Subcutaneous abdominal adipose tissue (tissue), 5 donors: Measurements from ENCODE around the gene SYNE2.
"Not testable (repeated sequence)": the region's sequence is repeated elsewhere in the genome, so short reads cannot be mapped to it uniquely, and the experiment has no call there.

Experiments used
- H3K27ac ChIP-seq: one replicate; pipeline ENCODE4 v1.7.0; 2013; ENCODE audit warnings: low read depth, mild to moderate bottlenecking, inconsistent platforms, low read length, moderate library complexity
- H3K27me3 ChIP-seq, 5 donors: one replicate each; pipeline ENCODE4 v1.7.0; 2013; ENCODE audit warnings: low read length in 5 of 5, inconsistent platforms in 1 of 5; ENCODE audit not compliant: control insufficient read depth in 5 of 5, insufficient read depth in 4 of 5
- H3K36me3 ChIP-seq, 5 donors: one replicate each; pipeline ENCODE4 v1.7.0; 2013; ENCODE audit warnings: low read length in 5 of 5; ENCODE audit not compliant: control insufficient read depth in 5 of 5, insufficient read depth in 5 of 5
- H3K4me1 ChIP-seq, 5 donors: one replicate each; pipeline ENCODE4 v1.7.0; 2013; ENCODE audit warnings: low read length in 5 of 5, mild to moderate bottlenecking in 3 of 5, moderate library complexity in 1 of 5; ENCODE audit not compliant: control insufficient read depth in 5 of 5, insufficient read depth in 5 of 5
- H3K4me3 ChIP-seq, 5 donors: one replicate each; pipeline ENCODE4 v1.7.0; 2013; ENCODE audit warnings: low read length in 5 of 5, low read depth in 1 of 5
- H3K9ac ChIP-seq, 5 donors: one replicate each; pipeline ENCODE4 v1.7.0; 2013; ENCODE audit warnings: low read length in 5 of 5, mild to moderate bottlenecking in 4 of 5, moderate library complexity in 3 of 5
- H3K9me3 ChIP-seq, 5 donors: one replicate each; pipeline ENCODE4 v1.7.0; 2013; ENCODE audit warnings: low read length in 5 of 5; ENCODE audit not compliant: control insufficient read depth in 5 of 5
- donor health status: healthy.
- donor health status: healthy.
- donor health status: healthy.
- donor health status: healthy.
- donor health status: healthy.

Gene SYNE2

DNA sequence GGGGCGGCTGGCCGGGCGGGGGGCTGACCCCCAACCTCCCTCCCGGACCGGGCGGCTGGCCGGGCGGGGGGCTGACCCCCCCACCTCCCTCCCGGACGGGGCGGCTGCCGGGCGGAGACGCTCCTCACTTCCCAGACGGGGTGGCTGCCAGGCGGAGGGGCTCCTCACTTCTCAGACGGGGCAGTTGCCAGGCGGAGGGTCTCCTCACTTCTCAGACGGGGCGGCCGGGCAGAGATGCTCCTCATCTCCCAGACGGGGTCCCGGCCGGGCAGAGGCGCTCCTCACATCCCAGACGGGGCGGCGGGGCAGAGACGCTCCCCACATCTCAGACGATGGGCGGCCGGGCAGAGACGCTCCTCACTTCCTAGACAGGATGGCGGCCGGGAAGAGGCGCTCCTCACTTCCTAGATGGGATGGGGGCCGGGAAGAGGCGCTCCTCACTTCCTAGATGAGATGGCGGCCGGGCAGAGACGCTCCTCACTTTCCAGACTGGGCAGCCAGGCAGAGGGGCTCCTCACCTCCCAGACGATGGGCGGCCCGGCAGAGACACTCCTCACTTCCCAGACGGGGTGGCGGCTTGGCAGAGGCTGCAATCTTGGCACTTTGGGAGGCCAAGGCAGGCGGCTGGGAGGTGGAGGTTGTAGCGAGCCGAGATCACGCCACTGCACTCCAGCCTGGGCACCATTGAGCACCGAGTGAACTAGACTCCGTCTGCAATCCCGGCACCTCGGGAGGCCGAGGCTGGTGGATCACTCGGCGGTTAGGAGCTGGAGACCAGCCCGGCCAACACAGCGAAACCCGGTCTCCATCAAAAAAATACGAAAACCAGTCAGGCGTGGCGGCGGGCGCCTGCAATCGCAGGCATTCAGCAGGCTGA, 185.3 kb downstream of the SYNE2 start:
- H3K36me3 ChIP-seq, H3K4me3 ChIP-seq, H3K27me3 ChIP-seq, H3K9ac ChIP-seq, H3K4me1 ChIP-seq, H3K27ac ChIP-seq, H3K9me3 ChIP-seq: not testable (repeated sequence)

GRCh38 chr14:64038841-64039542, 186.2 kb downstream of the SYNE2 start:
- no peak overlapping the region for H3K27ac ChIP-seq
- H3K36me3 ChIP-seq, result peaks cover 0 to 5% (median 0%) of the 10 kb centered on the region in 5 donors
- H3K4me3 ChIP-seq, result no peak overlapping the region
- H3K27me3 ChIP-seq, result no peaks in the 10 kb centered on the region
- H3K4me1 ChIP-seq, result no peaks in the 10 kb centered on the region
- no peak overlapping the region for H3K9ac ChIP-seq
- no peaks in the 10 kb centered on the region for H3K9me3 ChIP-seq

- H3K27ac ChIP-seq, result no peak overlapping the region
- peaks cover 0 to 6% (median 0%) of the 10 kb centered on the region in 5 donors for H3K36me3 ChIP-seq
- H3K9ac ChIP-seq, result no peak overlapping the region
- H3K4me3 ChIP-seq, result no peak overlapping the region
- no peaks in the 10 kb centered on the region for H3K27me3 ChIP-seq
- no peaks in the 10 kb centered on the region for H3K4me1 ChIP-seq
- H3K9me3 ChIP-seq, result no peaks in the 10 kb centered on the region
Measured at GRCh38 chr14:64040044-64040443, 187.2 kb downstream of the SYNE2 start.

- not testable (repeated sequence) for H3K9ac ChIP-seq, H3K27me3 ChIP-seq, H3K4me1 ChIP-seq, H3K9me3 ChIP-seq, H3K27ac ChIP-seq, H3K4me3 ChIP-seq
- peaks cover 0 to 15% (median 2%) of the 10 kb centered on the region in 5 donors for H3K36me3 ChIP-seq
Measured at GRCh38 chr14:64043296-64043695, 190.5 kb downstream of the SYNE2 start.

- Histone ChIP-seq H3K4me1 (no peaks in the 10 kb centered on the region), H3K36me3 (peaks cover 0 to 21% (median 9%) of the 10 kb centered on the region in 5 donors), H3K9ac (no peak overlapping the region), H3K9me3 (no peaks in the 10 kb centered on the region), H3K27me3 (no peaks in the 10 kb centered on the region), H3K27ac (no peak overlapping the region), H3K4me3 (no peak overlapping the region)
Measured at GRCh38 chr14:64045091-64045490, 192.3 kb downstream of the SYNE2 start.

GRCh38 chr14:64049616-64050381, 197.0 kb downstream of the SYNE2 start:
- Histone ChIP-seq H3K36me3 (peaks cover 9 to 23% (median 16%) of the 10 kb centered on the region in 5 donors), H3K9me3 (no peaks in the 10 kb centered on the region), H3K4me3 (no peak overlapping the region), H3K9ac (no peak overlapping the region), H3K27ac (no peak overlapping the region), H3K4me1 (no peaks in the 10 kb centered on the region), H3K27me3 (no peaks in the 10 kb centered on the region)

DNA sequence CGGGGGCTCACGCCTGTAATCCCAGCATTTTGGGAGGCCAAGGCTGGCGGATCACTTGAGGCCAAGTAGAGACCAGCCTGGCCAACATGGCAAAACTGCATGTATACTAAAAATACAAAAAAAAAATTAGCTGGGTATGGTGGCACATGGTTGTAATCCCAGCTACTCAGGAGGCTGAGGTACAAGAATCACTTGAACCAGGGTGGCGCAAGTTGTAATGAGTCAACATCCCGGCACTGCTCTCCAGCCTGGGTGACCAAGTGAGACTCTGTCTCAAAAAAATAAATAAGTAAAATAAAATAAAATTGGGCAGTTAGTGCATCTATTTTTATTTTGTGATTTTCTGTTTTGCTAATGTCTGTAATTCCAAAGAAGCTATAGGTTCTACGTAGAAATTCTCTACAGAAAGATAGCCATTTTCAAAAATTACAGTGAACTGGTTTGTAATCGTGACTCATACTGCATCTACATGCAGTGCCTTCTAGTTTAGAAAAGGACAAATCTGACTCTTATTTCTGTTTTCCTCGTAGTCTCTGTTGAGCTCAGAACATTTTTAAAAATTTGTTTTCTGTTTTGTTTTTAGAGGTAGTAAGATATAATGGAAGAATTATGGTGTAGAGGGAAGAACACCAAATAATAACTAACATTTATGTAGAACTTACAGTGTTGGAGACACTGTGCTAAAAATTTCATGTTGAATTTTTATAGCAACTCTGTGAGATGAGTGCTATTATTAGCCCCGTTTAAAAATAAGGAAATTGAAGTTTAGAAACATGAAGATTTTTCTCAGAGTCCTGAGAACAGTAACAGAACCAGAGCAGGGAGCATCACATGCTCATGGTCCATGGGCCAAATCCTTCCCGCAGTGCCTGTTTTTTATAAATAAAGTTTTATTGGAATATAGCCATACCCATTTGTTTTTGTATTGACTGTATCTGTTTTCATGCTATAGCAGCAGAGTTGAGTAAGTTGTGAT, 201.2 kb downstream of the SYNE2 start:
- no peak overlapping the region for H3K27ac ChIP-seq
- no peaks in the 10 kb centered on the region for H3K4me1 ChIP-seq
- H3K27me3 ChIP-seq, result no peaks in the 10 kb centered on the region
- peaks cover 9 to 24% (median 16%) of the 10 kb centered on the region in 5 donors for H3K36me3 ChIP-seq
- H3K9ac ChIP-seq, result no peak overlapping the region
- no peaks in the 10 kb centered on the region for H3K9me3 ChIP-seq
- H3K4me3 ChIP-seq, result no peak overlapping the region

- H3K27ac ChIP-seq, result no peak overlapping the region
- no peaks in the 10 kb centered on the region for H3K9me3 ChIP-seq
- no peak overlapping the region for H3K4me3 ChIP-seq
- H3K9ac ChIP-seq, result no peak overlapping the region
- H3K4me1 ChIP-seq, result peaks cover 0 to 6% (median 0%) of the 10 kb centered on the region in 5 donors
- peaks cover 0 to 18% (median 15%) of the 10 kb centered on the region in 5 donors for H3K36me3 ChIP-seq
- no peaks in the 10 kb centered on the region for H3K27me3 ChIP-seq
Measured at GRCh38 chr14:64059454-64060198, 206.8 kb downstream of the SYNE2 start.

DNA sequence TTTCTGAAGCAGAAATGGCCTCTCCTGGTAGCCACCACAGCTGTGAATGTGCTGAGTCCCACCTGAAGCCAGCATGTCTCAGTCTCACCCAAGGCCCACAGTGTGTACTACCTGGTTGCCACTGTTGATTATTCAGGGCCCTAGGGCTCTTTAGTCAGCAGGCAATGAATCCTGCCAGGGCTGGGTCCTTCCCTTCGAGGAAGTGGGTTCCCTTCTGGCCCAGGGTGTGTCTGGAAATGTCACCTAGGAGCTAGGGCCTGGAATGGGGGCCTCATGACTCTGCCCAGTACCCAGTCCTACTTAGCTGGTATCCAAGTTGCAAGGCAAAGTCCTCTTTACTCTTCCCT, 207.4 kb downstream of the SYNE2 start:
- Histone ChIP-seq H3K36me3 (peaks cover 0 to 18% (median 15%) of the 10 kb centered on the region in 5 donors), H3K27ac (no peak overlapping the region), H3K4me1 (peaks cover 0 to 6% (median 0%) of the 10 kb centered on the region in 5 donors), H3K9ac (no peak overlapping the region), H3K27me3 (no peaks in the 10 kb centered on the region), H3K9me3 (no peaks in the 10 kb centered on the region), H3K4me3 (no peak overlapping the region)
